C4-2B (cell line): ENCODE measurements around the gene LDB2.

Source experiments
- H3K27ac ChIP-seq: fragments of 450-650 bp; 2 replicates; pipeline ENCODE4 v1.5.1; 2017
- CTCF ChIP-seq: fragments of 450-650 bp; conservative IDR thresholded peaks from 2 replicates; pipeline ENCODE4 v1.5.1; 2017; ENCODE audit warnings: mild to moderate bottlenecking
- ZFX ChIP-seq: fragments of 450-650 bp; IDR thresholded peaks from 2 replicates; pipeline ENCODE4 v1.6.1; 2017

LDB2 gene

GRCh38 chr4:16676230-16676770, 222.1 kb downstream of the LDB2 start:
- TF ChIP-seq CTCF (no peak), ZFX (no peak)
- no peak overlapping the region for H3K27ac ChIP-seq

- TF ChIP-seq CTCF (no peak), ZFX (no peak)
- no peak overlapping the region for H3K27ac ChIP-seq
These were observed 224.4 kb downstream of the LDB2 start for GRCh38 chr4:16674082-16674481.

GRCh38 chr4:16672421-16672820, 226.0 kb downstream of the LDB2 start:
- TF ChIP-seq CTCF (no peak), ZFX (no peak)
- no peak overlapping the region for H3K27ac ChIP-seq

- no peak for TF ChIP-seq CTCF
- no peak for TF ChIP-seq ZFX
- no peak overlapping the region for H3K27ac ChIP-seq
These were observed 226.7 kb downstream of the LDB2 start for GRCh38 chr4:16671741-16672140.

GRCh38 chr4:16670727-16671126, 227.7 kb downstream of the LDB2 start:
- no peak overlapping the region for H3K27ac ChIP-seq
- no peak for TF ChIP-seq ZFX
- TF ChIP-seq CTCF: no peak

- TF ChIP-seq ZFX (no peak), CTCF (no peak)
- H3K27ac ChIP-seq: no peak overlapping the region
These were observed 229.4 kb downstream of the LDB2 start for GRCh38 chr4:16669036-16669435.

- H3K27ac ChIP-seq: no peak overlapping the region
- TF ChIP-seq CTCF: no peak
- no peak for TF ChIP-seq ZFX
These were observed 230.0 kb downstream of the LDB2 start for GRCh38 chr4:16668488-16668887.
